HG02642 (cell line): ENCODE data around the gene LRRC18.

Source experiments
- ATAC-seq: cut with Tn5 transposase; IDR thresholded peaks from one replicate; pipeline ENCODE4 v1.9.1; 2021; ENCODE audit warnings: mild to moderate bottlenecking; ENCODE audit not compliant: unreplicated experiment, poor library complexity

LRRC18 gene

GRCh38 chr10:48946891-48947500 lies 7.4 kb upstream of the LRRC18 start:
- ATAC-seq = no peak

- no peak for ATAC-seq
Measured at GRCh38 chr10:48946332-48946731, 6.7 kb upstream of the LRRC18 start.

- no peak for ATAC-seq
Measured at GRCh38 chr10:48945441-48946130, 5.9 kb upstream of the LRRC18 start.

GRCh38 chr10:48944171-48944570 lies 4.5 kb upstream of the LRRC18 start:
- ATAC-seq = no peak

GRCh38 chr10:48943096-48943495 lies 3.5 kb upstream of the LRRC18 start:
- ATAC-seq = no peak

- ATAC-seq = no peak
Measured at GRCh38 chr10:48941427-48942075, 1.9 kb upstream of the LRRC18 start.

GRCh38 chr10:48940958-48941357 lies 1.3 kb upstream of the LRRC18 start:
- no peak for ATAC-seq

GRCh38 chr10:48940372-48940771 lies 732 bp upstream of the LRRC18 start:
- no peak for ATAC-seq

- no peak for ATAC-seq
Measured at GRCh38 chr10:48938990-48939536, 577 bp downstream of the LRRC18 start.

GRCh38 chr10:48938281-48938680 lies 1.4 kb downstream of the LRRC18 start:
- no peak for ATAC-seq

GRCh38 chr10:48937796-48938195 lies 1.8 kb downstream of the LRRC18 start:
- ATAC-seq = no peak

GRCh38 chr10:48935577-48935976 lies 4.1 kb downstream of the LRRC18 start:
- ATAC-seq = no peak

GRCh38 chr10:48934672-48935501 lies 4.8 kb downstream of the LRRC18 start:
- no peak for ATAC-seq

GRCh38 chr10:48932831-48933664 lies 6.6 kb downstream of the LRRC18 start:
- no peak for ATAC-seq

GRCh38 chr10:48931188-48931587 lies 8.5 kb downstream of the LRRC18 start:
- no peak for ATAC-seq

- no peak for ATAC-seq
Measured at GRCh38 chr10:48929413-48929990, 10.1 kb downstream of the LRRC18 start.

GRCh38 chr10:48926764-48927540 lies 12.7 kb downstream of the LRRC18 start:
- ATAC-seq = no peak

GRCh38 chr10:48926255-48926654 lies 13.4 kb downstream of the LRRC18 start:
- ATAC-seq = no peak

- no peak for ATAC-seq
Measured at GRCh38 chr10:48924988-48925387, 14.7 kb downstream of the LRRC18 start.
